NCI-H226 (cell line): ENCODE data around the gene BANP.

Source experiments
- DNase-seq: peaks from one replicate; pipeline ENCODE4 v3.0.0-alpha.2; 2015

The BANP gene

DNA sequence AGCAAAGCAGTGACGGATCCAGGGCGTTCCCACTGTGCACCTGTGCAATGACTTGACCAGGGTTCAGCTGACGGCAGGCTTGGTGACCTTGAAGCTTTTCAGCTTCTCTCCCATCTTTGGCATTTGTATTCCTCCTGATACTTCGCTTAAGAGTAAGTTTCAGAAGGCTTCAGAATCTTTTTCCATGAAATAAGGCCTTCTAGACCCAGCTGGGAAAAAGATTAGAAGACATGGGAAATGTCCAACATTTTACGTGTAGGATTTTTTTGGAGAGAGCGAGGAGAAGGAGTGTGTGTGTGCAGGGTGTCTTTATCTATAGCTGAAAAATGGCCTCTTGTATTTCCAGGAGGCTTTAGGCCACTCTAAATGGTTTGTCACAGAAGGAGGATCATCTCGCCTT is 104.1 kb downstream of the BANP start:
- DNase-seq = no peak

DNA sequence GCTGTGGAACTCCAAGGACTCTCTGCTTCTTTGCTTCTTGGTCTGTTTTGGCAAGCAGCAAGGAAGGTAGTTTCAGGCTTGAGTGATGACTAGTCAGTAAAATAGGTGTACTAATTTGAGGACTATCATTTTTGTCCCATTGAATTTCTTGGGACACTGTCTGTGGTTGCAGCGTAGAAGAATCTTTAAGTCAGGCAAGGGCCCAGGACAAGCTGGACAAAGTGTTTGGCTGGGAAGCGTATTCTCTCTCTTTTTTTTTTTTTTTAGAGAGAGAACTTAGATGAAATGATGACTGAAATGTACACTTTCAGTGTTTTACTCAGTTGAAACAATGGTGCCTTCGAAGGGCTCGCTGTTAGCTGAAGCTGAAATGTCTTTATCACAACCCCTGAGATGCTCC is 105.0 kb downstream of the BANP start:
- no peak for DNase-seq

DNA sequence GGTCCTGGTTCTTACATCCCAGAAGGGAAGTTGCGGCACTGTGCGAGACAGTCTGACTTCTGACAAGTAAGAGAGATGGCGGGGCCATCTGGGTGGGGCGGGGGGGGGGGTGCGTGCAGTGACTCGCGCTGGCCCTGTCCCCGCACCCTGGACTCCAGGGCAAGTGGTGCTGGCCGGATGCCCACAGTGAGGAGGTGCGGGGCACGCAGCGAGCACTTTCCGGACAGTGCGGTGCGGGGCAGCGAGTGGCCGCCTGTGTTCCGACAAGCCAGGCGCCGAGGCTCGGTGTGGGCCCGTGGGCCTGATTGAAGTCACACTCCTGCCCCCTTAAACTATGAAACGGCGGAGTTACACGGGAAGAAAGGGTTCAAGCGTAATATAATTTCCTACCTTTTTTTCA is 106.4 kb downstream of the BANP start:
- DNase-seq = no peak

- DNase-seq = no peak
Measured at GRCh38 chr16:88058136-88058535, 106.9 kb downstream of the BANP start.

GRCh38 chr16:88058817-88059216 is 107.6 kb downstream of the BANP start:
- DNase-seq = no peak

DNA sequence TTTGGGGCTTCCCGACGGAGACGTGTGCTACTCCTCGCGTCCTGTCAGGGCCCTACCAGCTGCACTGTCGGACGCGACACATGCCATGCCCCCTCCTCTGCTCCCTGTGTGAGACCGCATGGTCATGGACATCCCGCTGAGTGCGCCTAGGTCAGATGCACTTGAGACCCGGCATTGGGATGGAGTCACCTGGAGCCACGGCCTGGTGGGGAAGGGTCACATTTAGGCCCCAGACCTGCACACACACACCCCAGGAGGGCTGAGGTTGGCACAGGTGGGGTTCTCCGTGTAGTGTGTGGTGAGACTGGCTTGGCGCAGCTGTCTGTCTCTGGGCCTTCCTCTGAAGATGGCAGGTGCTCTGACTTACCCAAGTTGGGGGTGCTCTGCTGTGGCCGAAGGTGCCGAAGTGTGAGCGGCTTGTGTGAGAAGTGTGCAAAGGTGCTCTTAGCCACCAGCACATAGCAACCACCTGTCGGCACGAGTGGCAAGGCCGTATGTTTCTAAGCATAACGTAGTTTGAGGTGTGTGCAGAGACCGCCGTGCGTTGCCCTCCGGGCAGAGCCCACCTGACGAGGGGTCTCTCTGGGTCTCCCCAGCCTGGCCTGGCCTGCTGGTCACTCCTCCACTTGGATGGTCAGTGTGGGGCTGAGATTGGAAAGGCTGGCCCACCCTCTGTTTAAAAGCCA is 108.6 kb downstream of the BANP start:
- DNase-seq = no peak

GRCh38 chr16:88060524-88061219 is 109.4 kb downstream of the BANP start:
- DNase-seq = no peak

GRCh38 chr16:88061346-88062110 is 110.3 kb downstream of the BANP start:
- DNase-seq = no peak

DNA sequence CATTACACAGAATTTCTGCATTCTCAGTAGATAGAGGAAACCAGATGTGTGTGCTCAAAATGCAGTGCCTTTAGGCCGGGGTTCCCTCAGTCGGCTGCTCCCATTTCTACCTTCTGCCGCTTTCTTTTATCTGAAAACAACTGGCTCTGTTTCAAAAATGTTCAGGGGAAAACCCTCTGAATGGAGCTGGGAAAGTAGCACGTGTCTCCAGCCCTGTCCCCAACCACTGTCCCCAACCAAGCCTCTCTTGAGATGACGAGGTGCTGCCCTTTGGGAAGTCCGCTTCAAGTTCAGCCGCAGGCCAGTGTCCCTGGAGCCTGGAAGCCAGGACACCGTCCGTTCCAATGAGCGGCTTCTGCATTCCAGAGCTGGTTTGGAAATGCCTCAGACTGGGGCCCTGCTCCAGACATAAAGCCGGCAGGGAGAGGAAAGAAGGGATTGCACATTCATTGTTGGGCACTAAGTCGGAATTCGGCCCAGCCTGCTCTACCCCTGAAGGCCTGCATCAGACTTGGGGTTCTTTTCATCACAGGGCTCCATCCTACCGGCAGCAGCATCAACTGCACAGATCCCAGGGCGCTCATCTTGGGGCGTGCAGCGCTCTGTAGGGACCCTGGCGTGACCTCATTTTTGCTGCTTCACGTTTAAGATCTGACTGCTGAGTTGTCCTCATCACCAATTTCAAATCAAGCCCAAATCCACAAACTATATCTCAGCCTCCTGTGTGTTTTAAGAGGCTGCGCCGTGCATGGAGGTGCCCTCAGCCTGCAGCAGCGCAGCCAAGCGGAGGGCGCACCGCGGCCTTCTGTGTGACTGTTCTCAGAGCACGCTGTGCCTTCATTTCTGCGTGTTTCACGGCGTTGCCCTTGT is 111.3 kb downstream of the BANP start:
- peak; percentile 17 for DNase-seq

DNA sequence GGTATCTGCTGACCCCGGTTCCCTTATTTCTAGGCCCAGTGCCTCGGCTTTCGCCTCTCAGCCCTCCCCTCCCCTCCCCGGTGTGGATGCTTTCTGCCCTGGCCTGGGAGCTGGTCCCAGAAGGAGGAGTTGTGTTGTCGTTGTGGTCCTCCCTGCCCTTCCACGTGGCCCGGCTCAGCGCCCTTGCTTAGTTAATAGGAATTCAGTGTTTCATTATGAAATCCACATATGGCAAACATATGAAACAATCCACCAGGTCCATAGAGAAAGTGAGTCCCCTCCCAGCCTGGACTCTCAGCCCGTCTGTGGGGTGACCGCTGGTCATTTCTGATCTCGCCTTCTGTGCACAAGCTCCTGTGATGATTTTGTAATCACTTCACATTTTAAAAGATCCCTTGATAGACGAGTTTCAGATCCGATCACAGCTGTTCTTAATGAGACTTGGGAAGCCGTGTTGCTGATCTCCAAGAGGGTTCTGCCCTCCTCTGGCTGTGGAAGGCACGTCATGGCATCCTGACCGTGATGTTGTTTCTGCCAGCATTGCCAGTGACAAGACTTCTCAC is 112.1 kb downstream of the BANP start:
- DNase-seq = no peak

DNA sequence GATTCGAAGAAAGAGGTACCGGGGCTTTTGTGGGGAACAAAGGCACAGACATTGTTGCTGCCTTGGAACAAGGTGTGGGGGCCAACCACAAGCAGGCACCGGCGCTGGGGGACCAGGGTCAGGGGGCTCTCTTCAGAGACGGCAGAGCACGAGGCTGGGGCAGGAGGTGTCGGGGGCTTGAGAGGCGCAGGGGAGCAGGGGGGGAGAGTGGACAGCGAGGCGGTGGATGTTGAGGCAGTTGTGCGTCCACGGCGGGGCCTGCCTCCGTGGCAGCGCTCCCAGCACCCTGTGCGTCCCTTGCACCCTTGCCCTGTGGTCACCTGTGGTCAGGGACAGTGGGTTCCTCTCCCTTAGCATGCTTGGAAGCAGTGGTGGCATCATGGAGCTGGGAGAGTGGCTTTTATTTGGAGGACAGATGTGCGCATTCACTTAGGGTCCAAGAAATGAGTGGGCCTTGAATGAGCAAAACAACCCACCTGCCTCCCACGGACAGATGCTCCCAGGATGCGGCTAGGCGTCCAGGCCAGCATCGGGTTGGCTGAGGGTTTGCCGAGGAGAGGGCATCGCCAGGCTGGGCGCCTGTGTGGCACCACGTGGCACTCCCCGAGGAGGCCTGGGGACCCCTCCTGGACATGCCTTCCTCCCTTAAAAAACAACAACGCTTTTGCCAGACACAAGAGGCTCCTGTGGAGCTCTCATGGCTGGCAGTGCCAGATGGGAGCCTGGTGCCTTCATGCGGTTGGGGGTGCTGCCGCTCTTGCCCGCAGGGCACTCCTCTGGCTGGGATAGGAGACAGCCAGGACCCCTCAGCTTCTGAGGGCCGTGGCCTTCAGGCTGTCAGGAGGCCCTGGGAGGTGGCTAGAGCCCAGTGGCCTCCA is 113.0 kb downstream of the BANP start:
- no peak for DNase-seq

DNA sequence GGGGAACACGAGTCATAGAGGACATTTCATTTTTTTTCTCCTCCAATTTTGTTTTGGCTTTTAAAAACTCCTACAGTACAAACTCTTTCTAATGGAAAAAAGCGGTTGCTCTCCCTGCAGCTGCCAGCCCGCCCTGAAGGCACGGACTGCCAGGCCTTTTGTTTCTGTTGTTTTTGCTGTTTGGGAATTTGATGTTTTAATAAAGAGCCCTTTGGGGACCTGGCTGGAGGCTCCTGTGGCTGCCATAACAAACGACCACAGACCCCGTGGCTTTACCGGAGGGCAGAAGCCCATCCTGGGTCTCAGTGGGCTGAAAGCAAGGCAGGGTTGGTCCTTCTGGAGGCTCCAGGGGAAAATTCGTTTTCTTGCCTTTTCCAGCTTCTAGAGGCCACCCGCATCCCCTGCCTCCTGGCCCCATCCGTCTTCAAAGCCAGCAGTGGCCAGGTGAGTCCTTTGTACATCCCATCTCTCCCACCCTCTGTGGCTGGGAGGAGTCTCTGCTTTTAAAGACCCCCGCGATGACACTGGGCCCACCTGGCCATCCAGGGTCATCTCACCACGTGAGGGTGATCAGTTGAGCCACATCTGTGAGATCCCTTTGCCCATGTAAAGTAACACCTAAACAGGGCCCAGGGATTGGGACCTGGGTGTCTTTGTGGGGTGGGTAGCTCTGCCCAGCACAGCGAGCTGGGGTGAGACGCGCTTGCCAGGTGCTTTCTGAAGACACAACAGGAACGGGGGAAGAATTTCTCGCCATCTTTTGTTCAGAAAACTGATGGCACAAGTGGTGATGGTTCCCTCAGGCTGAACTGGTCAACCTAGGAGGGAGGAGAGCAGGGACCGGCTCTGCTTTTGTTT is 113.9 kb downstream of the BANP start:
- no peak for DNase-seq

GRCh38 chr16:88065747-88066142 is 114.5 kb downstream of the BANP start:
- no peak for DNase-seq

GRCh38 chr16:88066234-88066633 is 115.0 kb downstream of the BANP start:
- no peak for DNase-seq

GRCh38 chr16:88066680-88067529 is 115.7 kb downstream of the BANP start:
- no peak for DNase-seq

- DNase-seq = no peak
Measured at GRCh38 chr16:88067530-88068411, 116.5 kb downstream of the BANP start.

GRCh38 chr16:88068476-88069396 is 117.5 kb downstream of the BANP start:
- DNase-seq = no peak
